Erythroblast (primary cell): ENCODE data around the gene NUDT6.

Experiments used
- GATA1 ChIP-seq: IDR thresholded peaks from 2 replicates; pipeline ENCODE4 v1.6.1; 2011; ENCODE audit warnings: low read depth, mild to moderate bottlenecking, control low read depth, low read length, moderate library complexity
- POLR2A ChIP-seq: IDR thresholded peaks from 2 replicates; pipeline ENCODE4 v1.6.1; 2011; ENCODE audit warnings: mild to moderate bottlenecking, low read length

- TF ChIP-seq POLR2A (no peak), GATA1 (no peak)
Observed at GRCh38 chr4:122894827-122895226, 27.6 kb downstream of the NUDT6 start.
